HepG2 (cell line): ENCODE results near the gene DDAH1. TPM values are rescaled to one million over a fixed set of nuclear protein-coding genes. Genes with fewer than 3 reads are reported as not detected.

Experiments used
- ADNP ChIP-seq: sonication (generic); formaldehyde crosslinking; IDR thresholded peaks from 2 replicates; pipeline ENCODE4 v1.4.0; 2020; ENCODE audit warnings: missing genetic modification reagents
- ARID2 ChIP-seq: sonication (generic); formaldehyde crosslinking; IDR thresholded peaks from 2 replicates; pipeline ENCODE4 v1.8.1; 2022; ENCODE audit warnings: mild to moderate bottlenecking, missing genetic modification reagents, borderline replicate concordance
- ATAD3A ChIP-seq: sonication (generic); formaldehyde crosslinking; IDR thresholded peaks from 2 replicates; pipeline ENCODE4 v1.4.0; 2020; ENCODE audit warnings: missing genetic modification reagents
- CEBPG ChIP-seq: IDR thresholded peaks from 2 replicates; pipeline ENCODE4 v1.6.1; 2016
- EED ChIP-seq: sonication (generic); formaldehyde crosslinking; IDR thresholded peaks from 2 replicates; pipeline ENCODE4 v1.5.0; 2020; ENCODE audit warnings: mild to moderate bottlenecking, missing genetic modification reagents
- ESRRA ChIP-seq: sonication (generic); formaldehyde crosslinking; IDR thresholded peaks from 2 replicates; pipeline ENCODE4 v1.5.1; 2020; ENCODE audit warnings: mild to moderate bottlenecking, low read depth, missing genetic modification reagents
- HDAC1 ChIP-seq: sonication (generic); formaldehyde crosslinking; IDR thresholded peaks from 2 replicates; pipeline ENCODE4 v1.5.1; 2020; ENCODE audit warnings: mild to moderate bottlenecking, missing genetic modification reagents
- IRF2 ChIP-seq: IDR thresholded peaks from 2 replicates; pipeline ENCODE4 v1.6.1; 2018; ENCODE audit warnings: missing genetic modification reagents, missing compliant biosample characterization
- KLF9 ChIP-seq: IDR thresholded peaks from 2 replicates; pipeline ENCODE4 v1.6.1; 2016; ENCODE audit warnings: low read depth
- MAFF ChIP-seq: IDR thresholded peaks from 2 replicates; pipeline ENCODE4 v1.6.1; 2011; ENCODE audit warnings: low read depth, low read length, improper control_type of control experiment
- PCBP1 ChIP-seq: fragments of 200-400 bp; formaldehyde crosslinking; IDR thresholded peaks from 2 replicates; pipeline ENCODE4 v1.6.1; 2017; ENCODE audit warnings: mild to moderate bottlenecking, low read depth, low read length, borderline replicate concordance
- RBFOX2 ChIP-seq: fragments of 200-400 bp; formaldehyde crosslinking; IDR thresholded peaks from 2 replicates; pipeline ENCODE4 v1.6.1; 2017; ENCODE audit warnings: low read depth, mild to moderate bottlenecking, low read length
- REXO4 ChIP-seq: sonication (generic); formaldehyde crosslinking; IDR thresholded peaks from 2 replicates; pipeline ENCODE4 v1.8.0; 2022; ENCODE audit warnings: missing genetic modification reagents, mild to moderate bottlenecking, borderline replicate concordance
- RNF2 ChIP-seq: fragments of 450-650 bp; conservative IDR thresholded peaks from 2 replicates; pipeline ENCODE4 v1.6.1; 2016; ENCODE audit warnings: low read depth
- SMYD3 ChIP-seq: sonication (generic); formaldehyde crosslinking; IDR thresholded peaks from 2 replicates; pipeline ENCODE4 v1.8.1; 2023; ENCODE audit warnings: mild to moderate bottlenecking, missing genetic modification reagents
- SP1 ChIP-seq, 2 experiments: fragments of 450-650 bp in 1 of 2; sonication (generic) in 1 of 2; formaldehyde crosslinking in 1 of 2; IDR thresholded peaks; 2 replicates each; pipeline versions ENCODE4 v1.4.0 to v1.6.1; 2016 to 2020; ENCODE audit warnings: missing genetic modification reagents in 1 of 2
- ZFY ChIP-seq: sonication (generic); formaldehyde crosslinking; IDR thresholded peaks from 2 replicates; pipeline ENCODE4 v1.4.0; 2020; ENCODE audit warnings: missing genetic modification reagents
- ZNF207 ChIP-seq: fragments of 450-650 bp; IDR thresholded peaks from 2 replicates; pipeline ENCODE4 v1.6.1; 2016; ENCODE audit warnings: antibody characterized with exemption, borderline replicate concordance
- ZNF260 ChIP-seq: sonication (generic); formaldehyde crosslinking; IDR thresholded peaks from 2 replicates; pipeline ENCODE4 v1.4.0; 2020; ENCODE audit warnings: missing genetic modification reagents, low read depth, mild to moderate bottlenecking, borderline replicate concordance
- ZNF30 ChIP-seq: sonication (generic); formaldehyde crosslinking; IDR thresholded peaks from 2 replicates; pipeline ENCODE4 v1.5.0; 2020; ENCODE audit warnings: mild to moderate bottlenecking, missing genetic modification reagents
- ZNF607 ChIP-seq: sonication (generic); formaldehyde crosslinking; IDR thresholded peaks from 2 replicates; pipeline ENCODE4 v1.5.1; 2020; ENCODE audit warnings: missing genetic modification reagents, mild to moderate bottlenecking, borderline replicate concordance
- ZNF776 ChIP-seq: sonication (generic); formaldehyde crosslinking; IDR thresholded peaks from 2 replicates; pipeline ENCODE4 v1.4.0; 2020; ENCODE audit warnings: mild to moderate bottlenecking, missing genetic modification reagents
- ZNF891 ChIP-seq: sonication (generic); formaldehyde crosslinking; IDR thresholded peaks from 2 replicates; pipeline ENCODE4 v1.5.0; 2020; ENCODE audit warnings: mild to moderate bottlenecking, missing genetic modification reagents
- ZZZ3 ChIP-seq: sonication (generic); formaldehyde crosslinking; IDR thresholded peaks from 2 replicates; pipeline ENCODE4 v1.4.0; 2020; ENCODE audit warnings: missing genetic modification reagents, mild to moderate bottlenecking, borderline replicate concordance
- polyA plus RNA-seq, 8 experiments: library from polyadenylated mRNA; depleted of rRNA in 3 of 8; stranded (reverse) in 7 of 8; unstranded in 1 of 8; fragments of >200 nt; fragmentation: Illumina TruSeq in 4 of 8; extraction: Trizol in 4 of 8; gene quantifications; 2 replicates each; pipeline versions ENCODE4 v1.2.1 to v1.2.3, GENCODE V29; 2011 to 2016; ENCODE audit warnings: low read depth in 4 of 8, missing spikeins in 1 of 8, mixed read lengths in 1 of 8; ENCODE audit not compliant: insufficient read depth in 1 of 8
- total RNA-seq, 5 experiments: library from RNA; depleted of rRNA; stranded (reverse); fragments of >200 nt; fragmentation: Illumina TruSeq; extraction: Trizol; gene quantifications; 2 replicates each; pipeline ENCODE4 v1.2.3, GENCODE V29; 2016; ENCODE audit warnings: low read depth in 1 of 5
- TF ChIP-seq, protein P1 (sequence below): sonication (generic); formaldehyde crosslinking; IDR thresholded peaks from 2 replicates; pipeline ENCODE4 v1.4.0; 2020; ENCODE audit warnings: missing genetic modification reagents
- TF ChIP-seq, protein P2 (sequence below): sonication (generic); formaldehyde crosslinking; IDR thresholded peaks from 2 replicates; pipeline ENCODE4 v1.8.0; 2023; ENCODE audit warnings: mild to moderate bottlenecking, missing genetic modification reagents
- TF ChIP-seq, protein P3 (sequence below): sonication (generic); formaldehyde crosslinking; IDR thresholded peaks from 2 replicates; pipeline ENCODE4 v1.5.0; 2020; ENCODE audit warnings: mild to moderate bottlenecking, missing genetic modification reagents, borderline replicate concordance
- TF ChIP-seq, protein P4 (sequence below): sonication (generic); IDR thresholded peaks from 2 replicates; pipeline ENCODE4 v1.6.1; 2016; ENCODE audit warnings: low read depth, borderline replicate concordance

DDAH1 gene
- total and polyA plus RNA-seq, 2 of the 13 experiments (the other 11 are each of a cell fraction or from before 2014, with no cell fraction given): 39.7 to 64.4 TPM

DNA sequence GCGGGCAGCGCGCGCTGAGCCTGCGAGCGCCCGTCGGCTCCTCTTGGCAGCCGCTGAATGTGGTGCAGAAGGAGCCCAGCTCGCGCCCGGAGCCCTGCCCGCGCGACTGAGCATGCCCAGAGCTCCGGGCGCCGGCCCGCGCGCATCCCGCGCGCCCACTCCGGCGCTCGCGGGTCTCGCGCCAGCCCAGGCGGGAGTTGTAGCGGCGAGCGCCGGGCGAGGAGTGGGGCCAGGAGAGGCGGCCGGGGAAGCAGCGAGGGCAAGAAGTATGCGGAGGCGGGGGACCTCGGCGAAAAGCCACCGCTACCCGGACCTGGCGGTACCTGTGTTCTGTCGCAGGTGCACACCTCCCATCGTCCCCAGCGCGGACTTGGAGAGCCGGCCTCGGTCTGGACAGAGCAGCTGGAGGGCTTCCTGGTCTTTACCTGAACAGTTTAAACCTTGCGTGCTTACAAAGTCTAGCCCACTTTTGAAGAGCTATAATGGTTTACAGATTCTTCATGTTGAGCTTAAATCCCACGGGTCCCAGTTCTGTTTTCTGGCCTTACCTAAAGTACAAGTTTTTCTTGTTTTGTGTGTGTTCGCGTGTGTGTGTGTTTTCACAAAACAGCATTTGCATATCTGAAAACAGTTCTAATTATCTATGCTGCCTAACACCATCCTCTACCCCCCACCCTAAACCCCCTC lies at the start of gene DDAH1 (continued):
- TF ChIP-seq, protein P1, sequence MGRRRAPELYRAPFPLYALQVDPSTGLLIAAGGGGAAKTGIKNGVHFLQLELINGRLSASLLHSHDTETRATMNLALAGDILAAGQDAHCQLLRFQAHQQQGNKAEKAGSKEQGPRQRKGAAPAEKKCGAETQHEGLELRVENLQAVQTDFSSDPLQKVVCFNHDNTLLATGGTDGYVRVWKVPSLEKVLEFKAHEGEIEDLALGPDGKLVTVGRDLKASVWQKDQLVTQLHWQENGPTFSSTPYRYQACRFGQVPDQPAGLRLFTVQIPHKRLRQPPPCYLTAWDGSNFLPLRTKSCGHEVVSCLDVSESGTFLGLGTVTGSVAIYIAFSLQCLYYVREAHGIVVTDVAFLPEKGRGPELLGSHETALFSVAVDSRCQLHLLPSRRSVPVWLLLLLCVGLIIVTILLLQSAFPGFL (CRISPR knock-in tag): no peak
- no peak for TF ChIP-seq ZNF207
- TF ChIP-seq, protein P2, sequence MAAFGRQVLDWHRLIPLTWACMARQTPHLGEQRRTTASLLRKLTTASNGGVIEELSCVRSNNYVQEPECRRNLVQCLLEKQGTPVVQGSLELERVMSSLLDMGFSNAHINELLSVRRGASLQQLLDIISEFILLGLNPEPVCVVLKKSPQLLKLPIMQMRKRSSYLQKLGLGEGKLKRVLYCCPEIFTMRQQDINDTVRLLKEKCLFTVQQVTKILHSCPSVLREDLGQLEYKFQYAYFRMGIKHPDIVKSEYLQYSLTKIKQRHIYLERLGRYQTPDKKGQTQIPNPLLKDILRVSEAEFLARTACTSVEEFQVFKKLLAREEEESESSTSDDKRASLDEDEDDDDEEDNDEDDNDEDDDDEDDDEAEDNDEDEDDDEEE (CRISPR knock-in tag): no peak; the same call in none of the 2 replicates
- no peak for TF ChIP-seq PCBP1
- TF ChIP-seq CEBPG (CRISPR knock-in tag): no peak
- no peak for TF ChIP-seq REXO4 (CRISPR knock-in tag)
- TF ChIP-seq, protein P3, sequence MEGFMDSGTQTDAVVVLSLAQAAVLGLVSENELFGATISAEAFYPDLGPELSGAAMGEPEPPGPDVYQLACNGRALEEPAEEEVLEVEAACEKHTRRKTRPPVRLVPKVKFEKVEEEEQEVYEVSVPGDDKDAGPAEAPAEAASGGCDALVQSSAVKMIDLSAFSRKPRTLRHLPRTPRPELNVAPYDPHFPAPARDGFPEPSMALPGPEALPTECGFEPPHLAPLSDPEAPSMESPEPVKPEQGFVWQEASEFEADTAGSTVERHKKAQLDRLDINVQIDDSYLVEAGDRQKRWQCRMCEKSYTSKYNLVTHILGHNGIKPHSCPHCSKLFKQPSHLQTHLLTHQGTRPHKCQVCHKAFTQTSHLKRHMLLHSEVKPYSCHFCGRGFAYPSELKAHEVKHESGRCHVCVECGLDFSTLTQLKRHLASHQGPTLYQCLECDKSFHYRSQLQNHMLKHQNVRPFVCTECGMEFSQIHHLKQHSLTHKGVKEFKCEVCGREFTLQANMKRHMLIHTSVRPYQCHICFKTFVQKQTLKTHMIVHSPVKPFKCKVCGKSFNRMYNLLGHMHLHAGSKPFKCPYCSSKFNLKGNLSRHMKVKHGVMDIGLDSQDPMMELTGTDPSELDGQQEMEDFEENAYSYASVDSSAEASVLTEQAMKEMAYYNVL: no peak
- no peak for TF ChIP-seq SMYD3 (CRISPR knock-in tag)
- TF ChIP-seq ATAD3A: no peak
- TF ChIP-seq ESRRA (CRISPR knock-in tag): no peak
- TF ChIP-seq ZFY (CRISPR knock-in tag): 0 out of 2 replicates have a peak, but pooled peaks have one; percentile 37
- no peak for TF ChIP-seq ARID2
- TF ChIP-seq ZZZ3 (CRISPR knock-in tag): 0 out of 2 replicates have a peak, but pooled peaks have one; percentile 41
- no peak for TF ChIP-seq ZNF891 (CRISPR knock-in tag)
- peak; percentile 87 for TF ChIP-seq RBFOX2
- no peak for TF ChIP-seq ADNP
- no peak for TF ChIP-seq HDAC1
- TF ChIP-seq EED (CRISPR knock-in tag): no peak
- 0 out of 2 replicates have a peak, but pooled peaks have one; percentile 4 for TF ChIP-seq ZNF607 (CRISPR knock-in tag)
- TF ChIP-seq SP1 (IDR thresholded peaks at IDR 0.05): no peak
- no peak for TF ChIP-seq SP1 (CRISPR knock-in tag; IDR thresholded peaks at IDR 0.05)
- no peak for TF ChIP-seq ZNF260 (CRISPR knock-in tag)
- TF ChIP-seq KLF9 (CRISPR knock-in tag): no peak
- 0 out of 2 replicates have a peak, but pooled peaks have one; percentile 66 for TF ChIP-seq RNF2
- TF ChIP-seq ZNF30 (CRISPR knock-in tag): no peak
- 0 out of 2 replicates have a peak, but pooled peaks have one; percentile 31 for TF ChIP-seq ZNF776 (CRISPR knock-in tag)
- TF ChIP-seq, protein P4, sequence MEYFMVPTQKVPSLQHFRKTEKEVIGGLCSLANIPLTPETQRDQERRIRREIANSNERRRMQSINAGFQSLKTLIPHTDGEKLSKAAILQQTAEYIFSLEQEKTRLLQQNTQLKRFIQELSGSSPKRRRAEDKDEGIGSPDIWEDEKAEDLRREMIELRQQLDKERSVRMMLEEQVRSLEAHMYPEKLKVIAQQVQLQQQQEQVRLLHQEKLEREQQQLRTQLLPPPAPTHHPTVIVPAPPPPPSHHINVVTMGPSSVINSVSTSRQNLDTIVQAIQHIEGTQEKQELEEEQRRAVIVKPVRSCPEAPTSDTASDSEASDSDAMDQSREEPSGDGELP: no peak
- TF ChIP-seq MAFF: no peak
- no peak for TF ChIP-seq IRF2 (CRISPR knock-in tag)
